ENCODE measurements around the gene FGF8.

- no peak for TF ChIP-seq CTCF (IDR thresholded peaks at IDR 0.05; ENCODE audit: low read depth, low read length)
- no peak for TF ChIP-seq POLR2A (IDR thresholded peaks at IDR 0.05; ENCODE audit: extremely low read depth, insufficient read length)
- no peak for TF ChIP-seq MYC (IDR thresholded peaks at IDR 0.05; ENCODE audit: low read depth, low read length)
These were observed 1.2 kb downstream of the FGF8 start for GRCh38 chr10:101774589-101775272.

All from NB4 (cell line).